ENCODE data around the gene RUNDC3A.

The RUNDC3A gene

GRCh38 chr17:44284024-44284400, 24.4 kb upstream of the RUNDC3A start:
- no peak overlapping the region for H3K4me3 ChIP-seq (replicated peaks; ENCODE audit: low read depth, low read length)
- H3K27me3 ChIP-seq (replicated peaks; ENCODE audit: control insufficient read depth, insufficient read depth, low read length): no peaks in the 10 kb centered on the region
- TF ChIP-seq CTCF (IDR thresholded peaks at IDR 0.05; ENCODE audit: insufficient read depth, low read length, poor library complexity, severe bottlenecking): no peak
- no peak for DNase-seq (ENCODE audit: extremely low read depth, insufficient read length)
- H3K36me3 ChIP-seq (ENCODE audit: control insufficient read depth, insufficient read depth, low read length): no peaks in the 10 kb centered on the region

- DNase-seq (ENCODE audit: extremely low read depth, insufficient read length): no peak
- Histone ChIP-seq H3K27me3 (replicated peaks; ENCODE audit: control insufficient read depth, insufficient read depth, low read length) (no peaks in the 10 kb centered on the region), H3K36me3 (ENCODE audit: control insufficient read depth, insufficient read depth, low read length) (no peaks in the 10 kb centered on the region), H3K4me3 (replicated peaks; ENCODE audit: low read depth, low read length) (no peak overlapping the region)
- no peak for TF ChIP-seq CTCF (IDR thresholded peaks at IDR 0.05; ENCODE audit: insufficient read depth, low read length, poor library complexity, severe bottlenecking)
These were observed 20.8 kb upstream of the RUNDC3A start for GRCh38 chr17:44287651-44288050.

- H3K27me3 ChIP-seq (replicated peaks; ENCODE audit: control insufficient read depth, insufficient read depth, low read length): no peaks in the 10 kb centered on the region
- H3K36me3 ChIP-seq (ENCODE audit: control insufficient read depth, insufficient read depth, low read length): no peaks in the 10 kb centered on the region
- H3K4me3 ChIP-seq (replicated peaks; ENCODE audit: low read depth, low read length): no peak overlapping the region
- no peak for DNase-seq (ENCODE audit: extremely low read depth, insufficient read length)
- TF ChIP-seq CTCF (IDR thresholded peaks at IDR 0.05; ENCODE audit: insufficient read depth, low read length, poor library complexity, severe bottlenecking): no peak
These were observed 14.7 kb upstream of the RUNDC3A start for GRCh38 chr17:44293509-44294226.

- Histone ChIP-seq H3K27me3 (replicated peaks; ENCODE audit: control insufficient read depth, insufficient read depth, low read length) (no peaks in the 10 kb centered on the region; the same call in 1 of the 2 replicates), H3K4me3 (replicated peaks; ENCODE audit: low read depth, low read length) (no peak overlapping the region), H3K36me3 (ENCODE audit: control insufficient read depth, insufficient read depth, low read length) (no peaks in the 10 kb centered on the region)
- no peak for DNase-seq (ENCODE audit: extremely low read depth, insufficient read length)
- no peak for TF ChIP-seq CTCF (IDR thresholded peaks at IDR 0.05; ENCODE audit: insufficient read depth, low read length, poor library complexity, severe bottlenecking)
These were observed 10.4 kb upstream of the RUNDC3A start for GRCh38 chr17:44297975-44298374.

- H3K27me3 ChIP-seq (replicated peaks; ENCODE audit: control insufficient read depth, insufficient read depth, low read length): peaks cover 3% of the 10 kb centered on the region
- H3K36me3 ChIP-seq (ENCODE audit: control insufficient read depth, insufficient read depth, low read length): no peaks in the 10 kb centered on the region
- DNase-seq (ENCODE audit: extremely low read depth, insufficient read length): no peak
- H3K4me3 ChIP-seq (replicated peaks; ENCODE audit: low read depth, low read length): no peak overlapping the region
- no peak for TF ChIP-seq CTCF (IDR thresholded peaks at IDR 0.05; ENCODE audit: insufficient read depth, low read length, poor library complexity, severe bottlenecking)
These were observed 3.8 kb upstream of the RUNDC3A start for GRCh38 chr17:44304651-44305050.
